AG04449 (cell line): ENCODE data around the gene PTPRQ.
A peak's percentile ranks its signal among the peaks of the same experiment; 100 is the strongest.

Source experiments
- CTCF ChIA-PET: fragments of 350-600 bp; formaldehyde crosslinking; extraction: SDS; loops from one replicate; lab custom pipeline; 2021; ENCODE audit warnings: antibody characterized with exemption; lab: Yijun Ruan, JAX
- POLR2A ChIA-PET: fragments of 400-600, 350-600 bp; formaldehyde crosslinking; extraction: SDS; loops from one replicate; lab custom pipeline; 2020; ENCODE audit warnings: antibody characterized with exemption, inconsistent platforms; lab: Yijun Ruan, JAX
- DNase-seq: peaks from one replicate; pipeline ENCODE4 v3.0.0-alpha.2; 2010; ENCODE audit warnings: low read depth, low spot score
- H3K4me3 ChIP-seq: 2 replicates; pipeline ENCODE4 v1.5.1; 2011; ENCODE audit warnings: low read depth, mild to moderate bottlenecking, control low read depth, low read length
- TF ChIP-seq, protein P1 (sequence below): IDR thresholded peaks from one replicate; pipeline ENCODE4 v1.5.1; 2011; ENCODE audit warnings: mild to moderate bottlenecking, moderate library complexity, low read length, control low read depth, inconsistent platforms; ENCODE audit not compliant: insufficient read depth; ENCODE audit errors: missing control alignments

PTPRQ gene

DNA sequence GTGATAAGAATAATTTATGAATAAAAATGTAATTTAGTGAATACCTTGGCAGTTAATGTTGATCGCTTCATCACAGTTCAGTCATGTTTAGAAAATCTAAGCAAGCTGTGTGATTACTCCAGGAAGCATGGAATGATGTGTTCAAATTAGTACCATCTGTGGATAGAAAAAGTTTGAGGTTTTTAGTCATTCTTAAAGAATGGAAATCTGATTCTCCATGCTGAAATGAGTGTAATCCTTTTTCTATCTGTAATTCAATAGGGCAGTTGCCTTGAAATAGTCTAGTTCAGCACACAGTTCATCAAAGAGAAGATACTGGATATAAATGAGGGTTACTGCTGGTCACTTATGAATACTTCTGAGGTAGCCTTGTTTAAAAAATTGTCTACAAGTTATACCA, 136.2 kb downstream of the PTPRQ start:
- H3K4me3 ChIP-seq, result no peak overlapping the region
- POLR2A ChIA-PET, result no interaction called here
- TF ChIP-seq, protein P1, sequence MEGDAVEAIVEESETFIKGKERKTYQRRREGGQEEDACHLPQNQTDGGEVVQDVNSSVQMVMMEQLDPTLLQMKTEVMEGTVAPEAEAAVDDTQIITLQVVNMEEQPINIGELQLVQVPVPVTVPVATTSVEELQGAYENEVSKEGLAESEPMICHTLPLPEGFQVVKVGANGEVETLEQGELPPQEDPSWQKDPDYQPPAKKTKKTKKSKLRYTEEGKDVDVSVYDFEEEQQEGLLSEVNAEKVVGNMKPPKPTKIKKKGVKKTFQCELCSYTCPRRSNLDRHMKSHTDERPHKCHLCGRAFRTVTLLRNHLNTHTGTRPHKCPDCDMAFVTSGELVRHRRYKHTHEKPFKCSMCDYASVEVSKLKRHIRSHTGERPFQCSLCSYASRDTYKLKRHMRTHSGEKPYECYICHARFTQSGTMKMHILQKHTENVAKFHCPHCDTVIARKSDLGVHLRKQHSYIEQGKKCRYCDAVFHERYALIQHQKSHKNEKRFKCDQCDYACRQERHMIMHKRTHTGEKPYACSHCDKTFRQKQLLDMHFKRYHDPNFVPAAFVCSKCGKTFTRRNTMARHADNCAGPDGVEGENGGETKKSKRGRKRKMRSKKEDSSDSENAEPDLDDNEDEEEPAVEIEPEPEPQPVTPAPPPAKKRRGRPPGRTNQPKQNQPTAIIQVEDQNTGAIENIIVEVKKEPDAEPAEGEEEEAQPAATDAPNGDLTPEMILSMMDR, result no peak
- CTCF ChIA-PET, result interaction anchor here (0.9 kb wide), 1 partner anchor 107 kb away, joined by 4 read pairs; no protein-coding TSS in a partner anchor
- DNase-seq, result peak; percentile 85

DNA sequence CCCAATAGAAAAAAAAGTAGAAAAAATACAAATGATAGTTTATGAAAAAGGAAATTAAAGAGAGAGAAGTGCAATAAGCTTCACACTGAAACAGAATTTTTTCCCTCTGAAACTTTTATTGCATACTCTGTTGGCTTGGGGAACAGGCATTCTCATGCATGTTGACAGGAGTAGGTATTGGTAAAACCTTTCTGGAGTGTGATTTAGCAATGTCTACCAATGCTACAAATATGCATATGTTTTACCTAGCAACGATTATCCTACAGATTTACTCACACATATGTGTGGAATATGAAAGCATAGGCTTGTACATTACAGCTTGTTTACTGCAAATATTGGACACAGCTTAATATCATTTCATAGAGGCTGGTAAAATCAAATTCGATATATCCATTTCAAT, 137.7 kb downstream of the PTPRQ start:
- TF ChIP-seq, protein P1, result no peak
- no peak for DNase-seq
- H3K4me3 ChIP-seq, result no peak overlapping the region
- POLR2A ChIA-PET, result interaction anchor here (0.6 to 1.8 kb wide), 2 partner anchors 30 to 164 kb away, joined by 3 to 5 read pairs; no protein-coding TSS in a partner anchor
- CTCF ChIA-PET, result interaction anchor here (1.3 kb wide), 1 partner anchor 16 kb away, joined by 5 read pairs; no protein-coding TSS in a partner anchor

DNA sequence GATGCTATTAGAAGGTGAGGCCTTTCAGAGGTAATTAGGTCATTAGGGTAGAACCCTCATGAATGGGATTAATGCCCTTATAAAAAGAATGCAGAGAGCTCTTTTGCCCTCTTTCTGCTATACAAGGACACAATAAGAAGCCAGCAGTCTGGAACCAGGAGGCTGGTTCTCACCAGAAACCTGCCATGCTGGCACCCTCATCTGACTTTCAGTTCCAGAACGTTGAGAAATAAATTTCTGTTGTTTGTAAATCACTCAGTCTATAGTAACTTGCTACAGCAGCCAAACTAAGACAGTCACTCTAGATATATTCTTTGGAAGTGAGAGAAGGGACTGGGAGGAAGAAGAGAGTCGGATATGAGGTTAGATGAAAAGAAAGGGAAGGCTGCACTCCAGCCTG, 138.4 kb downstream of the PTPRQ start:
- ChIA-PET POLR2A (interaction anchor here (0.6 to 1.8 kb wide), 2 partner anchors 31 to 164 kb away, joined by 3 to 5 read pairs; no protein-coding TSS in a partner anchor), CTCF (interaction anchor here (2.6 kb wide), 1 partner anchor 16 kb away, joined by 11 read pairs; no protein-coding TSS in a partner anchor)
- no peak for DNase-seq
- H3K4me3 ChIP-seq, result no peak overlapping the region
- TF ChIP-seq, protein P1, result no peak

DNA sequence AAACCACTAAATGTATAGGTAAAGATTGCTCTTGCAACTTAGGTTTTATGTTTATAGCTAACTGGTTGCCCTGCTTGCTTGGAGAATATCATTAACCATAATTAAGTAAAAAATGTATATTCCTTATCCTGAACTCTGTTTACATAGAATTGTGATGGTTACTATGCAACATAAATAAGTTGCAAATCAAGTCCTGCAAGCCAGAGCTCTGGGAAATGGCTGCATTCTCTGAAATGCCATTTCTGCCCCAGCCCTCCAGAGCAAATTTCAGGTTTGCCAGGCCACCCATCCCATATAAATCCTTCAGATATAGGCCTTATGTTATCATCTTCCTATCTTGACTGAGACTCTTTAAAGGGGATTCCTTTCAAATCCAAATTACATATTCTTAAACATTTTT, 145.0 kb downstream of the PTPRQ start:
- TF ChIP-seq, protein P1, result no peak
- POLR2A ChIA-PET, result no interaction called here
- DNase-seq, result no peak
- CTCF ChIA-PET, result interaction anchor here (1.7 to 4.2 kb wide), 3 partner anchors 9 to 173 kb away, joined by 4 to 18 read pairs (median 9); no protein-coding TSS in a partner anchor
- no peak overlapping the region for H3K4me3 ChIP-seq

DNA sequence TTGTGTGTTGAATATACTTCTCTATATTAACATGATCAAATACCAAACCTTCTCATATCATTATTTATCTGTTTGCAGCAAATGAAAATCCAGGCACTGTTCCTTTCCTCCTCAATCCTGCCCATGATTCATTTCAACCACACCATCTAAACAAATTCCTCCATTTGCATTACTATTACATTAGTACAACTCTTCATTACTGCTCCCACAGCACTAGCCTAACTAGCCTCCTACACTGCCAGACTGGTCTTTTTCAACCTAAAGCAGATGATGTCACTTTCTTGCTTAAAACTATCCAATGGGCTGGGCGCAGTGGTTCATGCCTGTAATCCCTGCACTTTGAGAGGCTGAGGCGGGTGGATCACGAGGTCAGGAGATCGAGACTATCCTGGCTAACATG, 146.1 kb downstream of the PTPRQ start:
- no peak for DNase-seq
- TF ChIP-seq, protein P1, result no peak
- ChIA-PET POLR2A (no interaction called here), CTCF (interaction anchor here (2.5 to 4.2 kb wide), 2 partner anchors 8 to 117 kb away, joined by 9 to 18 read pairs; no protein-coding TSS in a partner anchor)
- no peak overlapping the region for H3K4me3 ChIP-seq

DNA sequence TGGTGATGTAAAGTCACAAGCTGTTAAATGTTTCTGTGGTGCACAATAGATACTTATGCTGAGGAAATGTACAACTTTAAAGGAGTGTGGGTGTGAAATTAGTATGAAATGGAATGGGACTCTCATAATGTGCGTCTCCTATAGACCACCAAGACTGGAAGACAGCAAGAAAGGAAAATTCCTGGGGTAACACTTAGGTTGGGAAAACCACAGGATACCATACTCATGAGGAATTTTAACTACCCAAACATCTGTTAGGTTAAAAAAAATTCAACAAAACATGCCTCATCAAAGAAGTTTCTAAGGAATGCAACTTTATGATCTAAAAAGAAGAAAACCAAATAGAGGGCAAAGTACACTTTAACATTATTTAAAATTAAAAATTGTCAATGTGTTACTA, 149.7 kb downstream of the PTPRQ start:
- DNase-seq, result peak; percentile 80
- CTCF ChIA-PET, result no interaction called here
- H3K4me3 ChIP-seq, result no peak overlapping the region
- TF ChIP-seq, protein P1, result no peak
- POLR2A ChIA-PET, result no interaction called here
